Endodermal cell (in vitro differentiated cells): ENCODE results near the gene TMTC1. TPM values are rescaled to one million over a fixed set of nuclear protein-coding genes. Genes with fewer than 3 reads are reported as not detected.

Experiments used
- DNase-seq: peaks from one replicate; pipeline ENCODE4 v3.0.0-alpha.2; 2017
- H3K27ac ChIP-seq: 2 replicates; pipeline ENCODE4 v1.5.1; 2013; ENCODE audit warnings: mild to moderate bottlenecking, low read depth, low read length, moderate library complexity
- H3K27me3 ChIP-seq: 2 replicates; pipeline ENCODE4 v1.6.1; 2013; ENCODE audit warnings: mild to moderate bottlenecking, low read length, moderate library complexity; ENCODE audit not compliant: insufficient read depth, control insufficient read depth, poor library complexity, severe bottlenecking
- H3K36me3 ChIP-seq: 2 replicates; pipeline ENCODE4 v1.7.0; 2013; ENCODE audit warnings: mild to moderate bottlenecking, low read length, moderate library complexity; ENCODE audit not compliant: control insufficient read depth, insufficient read depth
- H3K4me1 ChIP-seq: one replicate; pipeline ENCODE4 v1.7.0; 2013; ENCODE audit warnings: low read length; ENCODE audit not compliant: control insufficient read depth, insufficient read depth
- H3K4me3 ChIP-seq: 2 replicates; pipeline ENCODE4 v1.5.1; 2013; ENCODE audit warnings: mild to moderate bottlenecking, low read length, moderate library complexity
- H3K9ac ChIP-seq: 2 replicates; pipeline ENCODE4 v1.6.1; 2013; ENCODE audit warnings: mild to moderate bottlenecking, low read length, moderate library complexity; ENCODE audit not compliant: poor library complexity, severe bottlenecking; ENCODE audit errors: extremely low read depth
- H3K9me3 ChIP-seq: 2 replicates; pipeline ENCODE4 v1.6.1; 2013; ENCODE audit warnings: mild to moderate bottlenecking, low read length, moderate library complexity; ENCODE audit not compliant: control insufficient read depth
- H3K27ac Mint-ChIP-seq: 2 replicates; pipeline ENCODE4 v1.8.0; 2020; ENCODE audit warnings: mixed read lengths
- H3K27me3 Mint-ChIP-seq: 2 replicates; pipeline ENCODE4 v1.8.0; 2021; ENCODE audit warnings: mild to moderate bottlenecking, mixed read lengths; ENCODE audit not compliant: insufficient read depth
- H3K36me3 Mint-ChIP-seq: 2 replicates; pipeline ENCODE4 v1.8.0; 2020; ENCODE audit warnings: low read depth, mixed read lengths
- H3K4me1 Mint-ChIP-seq: 2 replicates; pipeline ENCODE4 v1.8.0; 2020; ENCODE audit warnings: mixed read lengths
- H3K4me3 Mint-ChIP-seq: 2 replicates; pipeline ENCODE4 v1.8.0; 2020; ENCODE audit warnings: mild to moderate bottlenecking, moderate library complexity, mixed read lengths
- H3K9me3 Mint-ChIP-seq: 2 replicates; pipeline ENCODE4 v1.8.0; 2020; ENCODE audit warnings: mild to moderate bottlenecking, mixed read lengths
- CTCF ChIP-seq: fragments of 200-600 bp; sonication (generic); conservative IDR thresholded peaks from 2 replicates; pipeline ENCODE4 v1.5.0; 2021; ENCODE audit warnings: antibody characterized with exemption, mild to moderate bottlenecking
- WGBS, 2 experiments: methylation state at CpG; one replicate each; pipeline versions ENCODE4 v1.1.5 to v1.1.7; 2013; ENCODE audit warnings: missing lambda C conversion rate in 2 of 2, mixed read lengths in 1 of 2; ENCODE audit not compliant: insufficient coverage in 1 of 2, insufficient read length in 1 of 2; 5-methylcytosine and 5-hydroxymethylcytosine counted together
- total RNA-seq, 2 donors: library from RNA; stranded (reverse); fragmentation: NEBNext Ultra II Directional in 1 of 2; extraction: Animal tissue kit (Norgen Biotek cat#: 25700) in 1 of 2; gene quantifications; 2 replicates in 1 of 2; 3 replicates in 1 of 2; pipeline ENCODE4 v1.2.1, GENCODE V29; 2021

Gene TMTC1
- total RNA-seq, 2 donors from 2014 or later, result 31.6 to 71.0 TPM

GRCh38 chr12:29794862-29795261, 11.1 kb upstream of the TMTC1 start:
- H3K9me3 ChIP-seq, result peaks cover 30% of the 10 kb centered on the region
- H3K27ac ChIP-seq, result no peak overlapping the region
- no peak for DNase-seq
- Mint-ChIP-seq H3K27ac (no peak overlapping the region), H3K4me3 (no peak overlapping the region), H3K9me3 (peaks cover 7% of the 10 kb centered on the region), H3K4me1 (peaks cover 40% of the 10 kb centered on the region), H3K36me3 (no peaks in the 10 kb centered on the region), H3K27me3 (peaks cover under 1% of the 10 kb centered on the region)
- no peaks in the 10 kb centered on the region for H3K27me3 ChIP-seq
- TF ChIP-seq CTCF, result no peak
- H3K4me3 ChIP-seq, result no peak overlapping the region
- H3K9ac ChIP-seq, result no peak overlapping the region
- H3K4me1 ChIP-seq, result peaks cover 2% of the 10 kb centered on the region
- H3K36me3 ChIP-seq, result no peaks in the 10 kb centered on the region

GRCh38 chr12:29792853-29793252, 9.1 kb upstream of the TMTC1 start:
- H3K9me3 ChIP-seq, result peaks cover 30% of the 10 kb centered on the region
- WGBS, 2 experiments, result 91 to 96% methylated on average over 8 of the region's 8 CpGs
- no peak for TF ChIP-seq CTCF
- Mint-ChIP-seq H3K27me3 (peaks cover 1% of the 10 kb centered on the region), H3K27ac (no peak overlapping the region), H3K9me3 (peaks cover 7% of the 10 kb centered on the region), H3K36me3 (no peaks in the 10 kb centered on the region), H3K4me3 (no peak overlapping the region), H3K4me1 (peaks cover 36% of the 10 kb centered on the region)
- H3K4me3 ChIP-seq, result peak overlapping the region; percentile 12
- no peak overlapping the region for H3K27ac ChIP-seq
- H3K9ac ChIP-seq, result no peak overlapping the region
- peaks cover 2% of the 10 kb centered on the region for H3K4me1 ChIP-seq
- no peak for DNase-seq
- H3K36me3 ChIP-seq, result no peaks in the 10 kb centered on the region
- H3K27me3 ChIP-seq, result no peaks in the 10 kb centered on the region

- Histone ChIP-seq H3K9me3 (peaks cover 30% of the 10 kb centered on the region), H3K9ac (no peak overlapping the region), H3K4me1 (peaks cover 2% of the 10 kb centered on the region), H3K27me3 (no peaks in the 10 kb centered on the region), H3K27ac (no peak overlapping the region), H3K36me3 (no peaks in the 10 kb centered on the region), H3K4me3 (peak overlapping the region; percentile 12)
- Mint-ChIP-seq H3K4me1 (peaks cover 29% of the 10 kb centered on the region), H3K27me3 (peaks cover 1% of the 10 kb centered on the region), H3K4me3 (no peak overlapping the region), H3K27ac (no peak overlapping the region), H3K9me3 (peaks cover 7% of the 10 kb centered on the region), H3K36me3 (no peaks in the 10 kb centered on the region)
- WGBS, 2 experiments, result 92 to 94% methylated on average over 10 of the region's 10 CpGs
- no peak for TF ChIP-seq CTCF
- DNase-seq, result no peak
These were observed 8.4 kb upstream of the TMTC1 start for GRCh38 chr12:29792132-29792531.
